CD4-positive, alpha-beta T cell treated with Interleukin-17A for 1 hour (primary cell): Measurements from ENCODE around the gene SLC2A10.

ENCODE experiments used
- DNase-seq: peaks from one replicate; pipeline ENCODE4 v3.0.0-alpha.2; 2020

SLC2A10 gene

DNA sequence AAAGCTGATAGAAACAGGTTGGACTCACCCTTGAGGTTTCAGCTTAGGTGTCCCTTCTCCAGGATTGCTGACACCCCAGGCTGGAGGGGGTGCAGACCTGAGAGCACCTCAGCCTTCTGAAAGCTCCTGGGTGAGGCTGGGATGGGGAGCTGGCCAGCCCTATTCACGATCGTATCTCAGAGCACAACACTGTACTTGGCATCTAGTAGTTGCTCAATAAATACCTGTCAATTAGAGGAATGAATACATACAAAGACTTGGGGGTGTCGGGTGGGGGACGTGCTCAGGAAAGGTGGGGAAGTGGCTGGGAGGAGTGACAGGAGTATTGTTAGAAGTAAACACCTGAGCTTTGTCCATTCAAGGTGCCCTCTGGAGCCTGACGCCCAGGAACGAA lies 61.7 kb downstream of the SLC2A10 start:
- no peak for DNase-seq

DNA sequence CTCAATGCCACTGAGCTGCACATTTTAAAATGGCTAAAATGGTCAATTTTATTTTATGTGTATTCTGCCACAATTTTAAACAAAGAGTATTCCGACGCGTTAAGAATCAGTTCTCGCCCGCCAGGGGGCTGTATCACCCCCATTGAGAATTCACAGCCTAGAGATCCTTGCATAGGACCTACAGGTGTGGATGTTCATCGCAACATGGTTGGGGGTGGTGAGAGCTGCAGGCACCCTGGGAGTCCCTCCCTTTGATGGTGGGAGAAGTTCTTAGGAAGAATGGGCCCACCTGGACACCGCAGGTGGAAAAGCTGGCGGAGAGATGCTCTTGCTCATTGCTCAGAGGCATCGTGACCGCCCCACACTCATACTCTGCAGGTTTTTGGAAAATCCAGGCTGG lies 63.5 kb downstream of the SLC2A10 start:
- DNase-seq = no peak

DNA sequence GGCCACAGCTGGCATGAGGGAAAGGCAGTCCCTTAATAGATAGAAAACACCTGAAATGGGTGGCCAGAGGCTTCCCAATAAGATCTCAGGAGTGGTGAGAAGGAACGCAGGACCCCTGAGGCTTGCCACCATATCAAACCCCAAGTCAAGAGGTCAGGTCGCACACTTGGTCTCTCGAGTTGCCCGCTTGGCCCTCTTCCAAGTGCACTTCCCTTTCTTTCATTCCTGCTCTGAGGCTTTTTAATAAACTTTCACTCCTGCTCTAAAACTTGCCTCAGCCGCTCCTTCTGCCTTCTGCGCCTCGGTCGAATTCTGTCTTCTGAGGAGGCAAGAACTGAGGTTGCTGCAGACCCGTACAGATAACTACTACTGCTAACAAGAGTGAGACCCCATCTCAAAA lies 64.2 kb downstream of the SLC2A10 start:
- no peak for DNase-seq

DNA sequence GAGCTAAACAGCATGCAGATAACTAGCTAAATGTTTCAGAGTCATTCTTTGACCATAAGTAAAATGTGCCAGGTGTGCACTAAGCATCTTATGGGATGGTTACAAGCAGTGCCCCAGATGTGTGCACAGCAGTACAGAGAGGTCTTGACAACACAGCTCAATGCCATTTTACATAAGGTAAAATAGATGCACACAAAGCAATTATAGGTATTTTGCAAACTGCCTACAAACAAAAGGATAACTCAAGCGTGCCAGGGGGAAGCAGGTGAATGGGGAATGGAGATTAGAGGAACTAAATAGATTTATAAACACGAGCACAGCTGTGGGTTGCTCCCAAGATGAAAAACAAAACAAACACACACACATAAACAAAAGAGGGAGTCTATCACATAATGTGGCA lies 64.8 kb downstream of the SLC2A10 start:
- DNase-seq = no peak

DNA sequence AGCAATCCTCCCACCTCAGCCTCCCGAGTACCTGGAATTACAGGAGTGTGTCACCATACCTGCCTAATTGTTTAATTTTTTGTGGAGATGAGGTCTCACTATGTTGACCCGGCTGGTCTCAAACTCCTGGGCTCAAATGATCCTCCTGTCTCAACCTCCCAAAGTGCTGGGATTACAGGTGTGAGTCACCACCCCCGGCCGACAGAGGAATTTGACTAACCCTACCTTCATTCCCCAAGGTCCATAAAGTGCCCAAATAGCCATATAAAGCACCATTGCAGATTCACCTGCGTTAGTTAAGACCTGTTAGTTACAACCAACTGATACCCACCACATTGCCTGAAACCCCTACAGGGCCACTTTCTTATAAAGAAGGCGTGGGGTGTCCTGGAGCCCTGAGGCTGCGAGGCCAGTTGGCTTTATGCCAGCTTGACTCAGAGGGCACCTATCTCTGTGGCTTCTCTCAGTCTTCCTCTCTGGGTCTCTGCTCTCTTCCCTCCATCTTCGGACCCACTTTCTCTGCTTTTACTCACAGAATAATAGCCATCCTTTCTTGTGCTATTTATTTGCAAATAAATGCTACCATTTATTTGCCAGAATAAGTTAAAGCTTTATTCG lies 65.6 kb downstream of the SLC2A10 start:
- no peak for DNase-seq

DNA sequence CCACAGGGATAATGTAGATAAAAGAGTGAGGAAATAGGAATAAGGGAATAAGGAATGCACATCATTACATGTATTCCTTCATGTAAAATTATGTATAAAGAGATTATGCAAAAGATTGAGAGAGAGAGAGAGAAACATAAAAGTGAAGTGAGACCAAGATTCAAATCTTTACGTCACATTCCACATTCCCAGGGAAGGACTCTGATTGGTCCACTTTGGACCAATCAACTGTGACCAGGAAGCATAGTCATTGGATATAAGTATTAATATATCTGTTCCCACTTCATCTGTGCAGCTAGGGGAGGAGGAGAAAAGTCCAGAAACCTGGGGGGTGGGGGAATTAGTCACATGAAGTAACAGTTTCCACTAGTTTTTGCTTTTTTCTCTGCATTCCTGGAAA lies 66.4 kb downstream of the SLC2A10 start:
- no peak for DNase-seq

DNA sequence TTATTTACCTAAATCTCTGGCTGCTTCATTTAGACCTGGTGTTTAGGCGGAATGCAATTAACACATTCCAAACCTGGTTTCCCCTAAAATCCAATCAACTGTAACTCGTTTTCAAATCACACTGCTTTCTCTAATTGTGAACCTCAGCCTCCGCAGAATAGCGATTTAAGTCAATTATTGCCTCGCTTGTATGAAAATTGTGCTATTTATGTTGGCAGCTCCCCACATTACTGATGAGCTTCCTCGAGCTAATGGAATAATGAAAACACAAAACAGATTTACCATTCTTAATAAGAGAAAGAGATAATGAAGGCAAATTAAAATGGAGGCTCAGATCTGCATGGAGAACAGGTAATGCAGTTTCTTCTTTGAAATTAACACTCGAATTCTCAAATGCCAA lies 67.9 kb downstream of the SLC2A10 start:
- no peak for DNase-seq

DNA sequence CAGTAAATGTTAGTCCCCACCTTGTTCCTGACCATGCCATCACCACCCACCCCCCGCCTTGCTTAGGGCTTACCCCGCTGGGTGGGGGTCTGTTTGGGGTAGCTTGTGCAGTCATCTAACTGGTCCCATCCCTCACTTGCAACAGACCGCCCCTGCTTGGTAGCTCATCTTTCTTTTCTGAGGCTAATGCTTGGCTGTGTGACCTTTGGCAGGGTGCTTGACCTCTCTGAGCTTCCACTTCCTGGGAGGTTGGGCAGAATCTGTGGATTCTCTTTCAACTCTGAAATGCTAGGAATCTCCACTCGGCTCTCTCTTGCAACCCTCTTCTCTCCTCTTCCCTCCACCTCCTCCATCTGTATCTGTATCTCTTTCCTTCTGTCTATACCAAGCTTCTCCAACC lies 70.4 kb downstream of the SLC2A10 start:
- DNase-seq = no peak

DNA sequence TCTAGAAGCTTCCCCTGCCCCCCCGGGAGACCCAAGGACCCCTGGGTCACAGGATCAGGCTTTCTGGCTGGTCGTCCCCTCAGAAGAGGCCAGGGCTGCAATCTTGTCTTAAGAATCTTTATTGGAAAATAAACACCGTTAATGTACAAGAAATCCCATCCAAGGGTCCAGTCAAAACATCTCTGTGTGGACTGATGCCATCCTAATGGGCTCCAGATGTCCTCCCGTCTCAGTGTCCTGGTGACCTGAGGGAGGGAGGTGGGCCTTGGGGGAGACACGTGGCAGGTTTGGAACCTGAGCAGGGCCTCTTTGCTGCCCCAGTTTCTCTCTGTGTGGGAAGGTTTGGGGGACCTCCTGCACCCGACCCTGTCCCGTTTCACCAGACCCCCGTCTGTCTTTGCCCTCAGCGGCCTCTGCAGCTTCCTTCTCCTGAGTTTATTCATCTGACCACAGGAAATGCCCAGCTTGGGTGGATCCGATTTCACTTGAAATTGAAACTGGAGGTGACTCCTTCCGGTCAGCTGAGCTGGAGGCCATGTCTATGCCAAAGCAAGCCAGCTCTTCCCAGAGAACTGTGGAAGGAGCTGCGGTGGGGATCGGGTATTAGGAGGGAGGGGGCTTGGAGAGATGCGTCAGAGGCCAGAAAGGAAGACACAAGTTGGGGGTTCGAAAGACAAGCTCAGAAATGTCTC lies 75.1 kb downstream of the SLC2A10 start:
- DNase-seq = no peak
